Endothelial cell of umbilical vein (primary cell): ENCODE results near the gene VLDLR. TPM values are rescaled to one million over a fixed set of nuclear protein-coding genes. Genes with fewer than 3 reads are reported as not detected.

Experiments
- BruUV-seq: library from RNA; stranded (reverse); fragments of 400-500 nt; replicated peaks from 2 replicates; lab custom pipeline; 2021; lab: Mats Ljungman, UMichigan
- CTCF ChIA-PET: fragments of 300-600, 350-600 bp; sonication (Branson Sonifier 250); formaldehyde crosslinking; loops from one replicate; lab custom pipeline; 2021; ENCODE audit warnings: antibody characterized with exemption, inconsistent platforms; lab: Charles Lee
- POLR2A ChIA-PET: fragments of 300-600, 350-600 bp; sonication (Branson Sonifier 250); formaldehyde crosslinking; loops from one replicate; lab custom pipeline; 2021; ENCODE audit warnings: antibody characterized with exemption, inconsistent platforms; lab: Charles Lee
- DNase-seq: peaks from one replicate; pipeline ENCODE4 v3.0.0-alpha.2; 2011; ENCODE audit warnings: low read depth, low spot score
- FAIRE-seq: peaks from 2 replicates; lab custom pipeline; 2011; peaks lifted over from hg19 to GRCh38; lab: Jason Lieb, UNC
- H2AFZ ChIP-seq: 2 replicates; pipeline ENCODE4 v1.6.0; 2012; ENCODE audit warnings: low read depth, low read length, control low read depth, inconsistent platforms
- H3K27ac ChIP-seq: 2 replicates; pipeline ENCODE4 v1.5.1; 2011; ENCODE audit warnings: low read depth, mild to moderate bottlenecking, control low read depth, low read length, moderate library complexity; ENCODE audit not compliant: insufficient read depth
- H3K27me3 ChIP-seq, 2 experiments: 2 replicates each; pipeline versions ENCODE4 v1.6.0 to v1.6.1; 2011; ENCODE audit warnings: low read length in 2 of 2, mixed read lengths in 1 of 2; ENCODE audit not compliant: control insufficient read depth in 2 of 2, insufficient read depth in 2 of 2
- H3K36me3 ChIP-seq, 2 experiments: 2 replicates in 1 of 2; 3 replicates in 1 of 2; pipeline ENCODE4 v1.5.1; 2011; ENCODE audit warnings: low read length in 2 of 2, mild to moderate bottlenecking in 1 of 2, moderate library complexity in 1 of 2; ENCODE audit not compliant: control insufficient read depth in 2 of 2, insufficient read depth in 2 of 2; ENCODE audit errors: extremely low read depth in 1 of 2
- H3K4me1 ChIP-seq: 3 replicates; pipeline ENCODE4 v1.5.1; 2011; ENCODE audit warnings: mild to moderate bottlenecking, low read length; ENCODE audit not compliant: control insufficient read depth, insufficient read depth; ENCODE audit errors: extremely low read depth
- H3K4me2 ChIP-seq: 2 replicates; pipeline ENCODE4 v1.6.1; 2011; ENCODE audit warnings: low read length, control low read depth, mixed read lengths; ENCODE audit not compliant: insufficient read depth
- H3K4me3 ChIP-seq, 3 experiments: fragments of 200-600 bp in 1 of 3; sonication (generic), shearing (Covaris generic) in 1 of 3; replicated peaks in 1 of 3; 2 replicates each; pipeline ENCODE4 v1.5.1; 2011 to 2016; ENCODE audit warnings: control low read depth in 3 of 3, low read length in 3 of 3, mild to moderate bottlenecking in 2 of 3, inconsistent platforms in 1 of 3, low read depth in 1 of 3, moderate library complexity in 1 of 3; ENCODE audit not compliant: insufficient read depth in 1 of 3
- H3K79me2 ChIP-seq: 2 replicates; pipeline ENCODE4 v1.6.0; 2012; ENCODE audit warnings: low read length, inconsistent platforms; ENCODE audit not compliant: control insufficient read depth, insufficient read depth
- H3K9ac ChIP-seq: replicated peaks from 2 replicates; pipeline ENCODE3; 2011; ENCODE audit warnings: low read length, control low read depth; ENCODE audit not compliant: insufficient read depth; ENCODE audit errors: extremely low read depth
- H3K9me1 ChIP-seq: replicated peaks from 3 replicates; pipeline ENCODE4 v1.6.0; 2011; ENCODE audit warnings: mild to moderate bottlenecking, low read length; ENCODE audit not compliant: control insufficient read depth, insufficient read depth; ENCODE audit errors: extremely low read depth
- H3K9me3 ChIP-seq: replicated peaks from 2 replicates; pipeline ENCODE4 v1.5.1; 2012; ENCODE audit warnings: low read length, inconsistent platforms; ENCODE audit not compliant: control insufficient read depth, insufficient read depth
- H4K20me1 ChIP-seq: replicated peaks from 2 replicates; pipeline ENCODE3; 2011; ENCODE audit warnings: mild to moderate bottlenecking, low read length; ENCODE audit not compliant: control insufficient read depth, insufficient read depth; ENCODE audit errors: extremely low read depth
- EZH2 ChIP-seq: IDR thresholded peaks from 2 replicates; pipeline ENCODE4 v1.6.1; 2012; ENCODE audit warnings: borderline replicate concordance, low read depth, mild to moderate bottlenecking, moderate library complexity, low read length, inconsistent platforms; ENCODE audit not compliant: severe bottlenecking
- FOS ChIP-seq: IDR thresholded peaks from 2 replicates; pipeline ENCODE4 v1.6.1; 2011; ENCODE audit warnings: mild to moderate bottlenecking, low read length, moderate library complexity, borderline replicate concordance; ENCODE audit not compliant: insufficient read depth
- GATA2 ChIP-seq: IDR thresholded peaks from 2 replicates; pipeline ENCODE4 v1.7.0; 2011; ENCODE audit warnings: low read depth, mild to moderate bottlenecking, moderate library complexity, mixed read lengths, low read length; ENCODE audit not compliant: insufficient read length, insufficient read depth
- JUN ChIP-seq: IDR thresholded peaks from 2 replicates; pipeline ENCODE4 v1.6.1; 2011; ENCODE audit warnings: borderline replicate concordance, low read depth; ENCODE audit not compliant: insufficient read length, insufficient read depth
- MYC ChIP-seq: IDR thresholded peaks from one replicate; pipeline ENCODE4 v1.6.1; 2011; ENCODE audit warnings: mild to moderate bottlenecking, low read depth, low read length
- POLR2A ChIP-seq: IDR thresholded peaks from 2 replicates; pipeline ENCODE4 v1.6.1; 2012; ENCODE audit warnings: low read depth, mild to moderate bottlenecking, control low read depth, low read length
- POLR2AphosphoS5 ChIP-seq: IDR thresholded peaks from 2 replicates; pipeline ENCODE4 v1.6.1; 2012; ENCODE audit warnings: low read depth, mild to moderate bottlenecking, control low read depth, low read length, moderate library complexity; ENCODE audit not compliant: insufficient read depth
- dilution Hi-C: fragments of 300-500 bp; cut with MboI; formaldehyde crosslinking; loops from one replicate; pipeline ENCODE4 v1.15.0; 2019; ENCODE audit warnings: low sequenced_read_pairs; ENCODE audit not compliant: extremely low pct_ligation_motif_present
- intact Hi-C: fragments of 100-400 bp; cut with micrococcal nuclease; formaldehyde crosslinking; loops from one replicate; pipeline ENCODE4 v1.10.0; 2022
- polyA plus RNA-seq, 4 experiments: library from polyadenylated mRNA; depleted of rRNA in 3 of 4; stranded (reverse) in 3 of 4; unstranded in 1 of 4; fragments of >200 nt; gene quantifications; 2 replicates each; pipeline versions ENCODE4 v1.2.1 to v1.2.3, GENCODE V29; 2011 to 2012; ENCODE audit warnings: missing spikeins in 1 of 4
- total RNA-seq: library from RNA; stranded (reverse); gene quantifications from 2 replicates; pipeline ENCODE4 v1.2.3, GENCODE V29; 2021
- TF ChIP-seq, protein P1 (sequence below), 2 donors: IDR thresholded peaks; 1 replicate in 1 of 2; 2 replicates in 1 of 2; pipeline ENCODE4 v1.5.1; 2011; ENCODE audit warnings: low read length in 2 of 2, mild to moderate bottlenecking in 2 of 2, moderate library complexity in 2 of 2, control low read depth in 1 of 2, inconsistent platforms in 1 of 2, low read depth in 1 of 2; ENCODE audit not compliant: insufficient read depth in 1 of 2; ENCODE audit errors: extremely low read depth in 1 of 2
- TF ChIP-seq, protein P2 (sequence below): IDR thresholded peaks from 2 replicates; pipeline ENCODE4 v1.6.1; 2011; ENCODE audit not compliant: insufficient read depth, insufficient read length

The VLDLR gene
- total and polyA plus RNA-seq, 2 donors (not counting 3 experiments of a cell fraction or from before 2014, with no cell fraction given), result 0.47 to 2.5 TPM

GRCh38 chr9:2676466-2676865, 54.9 kb downstream of the VLDLR start:
- no peaks in the 10 kb centered on the region for H3K9me3 ChIP-seq
- CTCF ChIA-PET, result no interaction called here
- FAIRE-seq, result peak; percentile 40

More at GRCh38 chr9:2676466-2676865, 54.9 kb downstream of the VLDLR start:
- intact Hi-C loops (no loop called here), dilution Hi-C loops (no loop called here)
- BruUV-seq, result no TSS peak
- peak; percentile 43 for DNase-seq
- H3K4me1 ChIP-seq, result peaks cover 4% of the 10 kb centered on the region
- H3K79me2 ChIP-seq, result no peaks in the 10 kb centered on the region
- H2AFZ ChIP-seq, result no peak overlapping the region
- no peak overlapping the region for H3K4me3 ChIP-seq
- no peak overlapping the region for H3K4me2 ChIP-seq
- no peaks in the 10 kb centered on the region for H3K9me1 ChIP-seq
- no peaks in the 10 kb centered on the region for H3K27me3 ChIP-seq
- TF ChIP-seq FOS (no peak), POLR2AphosphoS5 (no peak), POLR2A (no peak), GATA2 (no peak), MYC (no peak), JUN (no peak), EZH2 (no peak)
- TF ChIP-seq, protein P1, sequence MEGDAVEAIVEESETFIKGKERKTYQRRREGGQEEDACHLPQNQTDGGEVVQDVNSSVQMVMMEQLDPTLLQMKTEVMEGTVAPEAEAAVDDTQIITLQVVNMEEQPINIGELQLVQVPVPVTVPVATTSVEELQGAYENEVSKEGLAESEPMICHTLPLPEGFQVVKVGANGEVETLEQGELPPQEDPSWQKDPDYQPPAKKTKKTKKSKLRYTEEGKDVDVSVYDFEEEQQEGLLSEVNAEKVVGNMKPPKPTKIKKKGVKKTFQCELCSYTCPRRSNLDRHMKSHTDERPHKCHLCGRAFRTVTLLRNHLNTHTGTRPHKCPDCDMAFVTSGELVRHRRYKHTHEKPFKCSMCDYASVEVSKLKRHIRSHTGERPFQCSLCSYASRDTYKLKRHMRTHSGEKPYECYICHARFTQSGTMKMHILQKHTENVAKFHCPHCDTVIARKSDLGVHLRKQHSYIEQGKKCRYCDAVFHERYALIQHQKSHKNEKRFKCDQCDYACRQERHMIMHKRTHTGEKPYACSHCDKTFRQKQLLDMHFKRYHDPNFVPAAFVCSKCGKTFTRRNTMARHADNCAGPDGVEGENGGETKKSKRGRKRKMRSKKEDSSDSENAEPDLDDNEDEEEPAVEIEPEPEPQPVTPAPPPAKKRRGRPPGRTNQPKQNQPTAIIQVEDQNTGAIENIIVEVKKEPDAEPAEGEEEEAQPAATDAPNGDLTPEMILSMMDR (IDR thresholded peaks at IDR 0.05; ENCODE audit: extremely low read depth in 1 of 2, insufficient read depth in 1 of 2, low read depth in 1 of 2, low read length in 2 of 2), result no peak
- TF ChIP-seq, protein P2, sequence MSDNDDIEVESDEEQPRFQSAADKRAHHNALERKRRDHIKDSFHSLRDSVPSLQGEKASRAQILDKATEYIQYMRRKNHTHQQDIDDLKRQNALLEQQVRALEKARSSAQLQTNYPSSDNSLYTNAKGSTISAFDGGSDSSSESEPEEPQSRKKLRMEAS, result no peak
- no peaks in the 10 kb centered on the region for H3K36me3 ChIP-seq
- H3K9ac ChIP-seq, result no peak overlapping the region
- POLR2A ChIA-PET, result no interaction called here
- H4K20me1 ChIP-seq, result no peaks in the 10 kb centered on the region
- no peak overlapping the region for H3K27ac ChIP-seq
